ENCODE data around the gene GNG8. TPM values are rescaled to one million over a fixed set of nuclear protein-coding genes. Genes with fewer than 3 reads are reported as not detected.

The GNG8 gene
- total and polyA plus RNA-seq, 2 of the 13 experiments (the other 11 are each of a cell fraction or from before 2014, with no cell fraction given): not detected

- Histone ChIP-seq H3K4me1 (ENCODE audit: insufficient read depth, low read length) (peaks cover 37% of the 10 kb centered on the region), H3K9ac (ENCODE audit: insufficient read depth, low read depth, low read length) (peak overlapping the region; percentile 97), H3K36me3 (replicated peaks in 1 of 2; ENCODE audit: control insufficient read depth in 1 of 2, insufficient read depth in 2 of 2, low read length in 2 of 2) (peaks cover 21 to 33% of the 10 kb centered on the region in 2 experiments; a peak in 4 of 5 replicates), H2AFZ (ENCODE audit: low read length) (no peak overlapping the region), H3K4me3 (replicated peaks in 1 of 3; ENCODE audit: insufficient read depth in 1 of 3, low read depth in 2 of 3, low read length in 3 of 3) (peak overlapping the region; percentile 94 to 100 (median 98)), H3K27me3 (ENCODE audit: control insufficient read depth in 1 of 2, insufficient read depth in 2 of 2, low read length in 2 of 2) (no peaks in the 10 kb centered on the region; a peak in 1 of 5 replicates), H3K4me2 (ENCODE audit: low read depth, low read length) (peak overlapping the region; percentile 92), H4K20me1 (ENCODE audit: insufficient read depth, low read length) (peaks cover 15% of the 10 kb centered on the region; the same call in 1 of the 2 replicates), H3K79me2 (ENCODE audit: insufficient read depth, low read length) (peaks cover 40% of the 10 kb centered on the region), H3K27ac (ENCODE audit: extremely low read length, insufficient read depth, low read length) (peak overlapping the region; percentile 90), H3K9me3 (ENCODE audit: low read length) (peaks cover 9% of the 10 kb centered on the region; the same call in 1 of the 2 replicates)
- ChIA-PET POLR2A (interaction anchor here (0.9 to 2.2 kb wide), 7 partner anchors 8 to 834 kb away, joined by 3 to 12 read pairs (median 7); partner anchors contain the start of genes DACT3 and SIX5), CTCF (ENCODE audit: low intra/inter-chr PET ratio, low total read pairs) (no interaction called here)
- 13% methylated on average over 2 of the region's 2 CpGs for WGBS (ENCODE audit: low lambda C conversion rate)
- no TSS peak for BruUV-seq (replicated peaks)
- DNase-seq (ENCODE audit: low spot score) (peak; percentile 85), ATAC-seq (no peak; the same call in 2 of the 3 replicates), FAIRE-seq (peak; percentile 82)
- in situ Hi-C loops (cut with HindIII; ENCODE audit: extremely low pct_ligation_motif_present, low pct_unique_long_range_greater_than_20kb): no loop called here
- intact Hi-C loops (cut with micrococcal nuclease; ENCODE audit: unreplicated experiment): no loop called here
- TF ChIP-seq CHD4 (IDR thresholded peaks at IDR 0.05; ENCODE audit: borderline replicate concordance, low read length) (0 out of 2 replicates have a peak, but pooled peaks have one; percentile 52), ZBTB7B (CRISPR knock-in tag; IDR thresholded peaks at IDR 0.05) (peak; percentile 56; the same call in 1 of the 2 replicates), ZNF335 (CRISPR knock-in tag; IDR thresholded peaks at IDR 0.05) (peak; percentile 56; the same call in 1 of the 2 replicates), ZNF569 (CRISPR knock-in tag; IDR thresholded peaks at IDR 0.05; ENCODE audit: borderline replicate concordance) (no peak), HIVEP1 (CRISPR knock-in tag; IDR thresholded peaks at IDR 0.05) (no peak), HOMEZ (CRISPR knock-in tag; IDR thresholded peaks at IDR 0.05; ENCODE audit: low read depth) (0 out of 2 replicates have a peak, but pooled peaks have one; percentile 14), RBM39 (IDR thresholded peaks at IDR 0.05; ENCODE audit: low read depth, low read length, poor library complexity, severe bottlenecking) (no peak), ZNF556 (CRISPR knock-in tag; IDR thresholded peaks at IDR 0.05; ENCODE audit: borderline replicate concordance) (peak; percentile 54; the same call in 1 of the 2 replicates), HNF4A (CRISPR knock-in tag; IDR thresholded peaks at IDR 0.05) (peak; percentile 98), ZNF350 (CRISPR knock-in tag; IDR thresholded peaks at IDR 0.05; ENCODE audit: borderline replicate concordance, low read depth) (peak; percentile 71), HOXA3 (CRISPR knock-in tag; IDR thresholded peaks at IDR 0.05) (no peak; the same call in 1 of the 2 replicates), IRF2 (CRISPR knock-in tag; IDR thresholded peaks at IDR 0.05) (peak; percentile 98), CSRNP1 (CRISPR knock-in tag; IDR thresholded peaks at IDR 0.05) (0 out of 2 replicates have a peak, but pooled peaks have one; percentile 35), CC2D1A (CRISPR knock-in tag; IDR thresholded peaks at IDR 0.05) (no peak)
- TF ChIP-seq, protein P1, sequence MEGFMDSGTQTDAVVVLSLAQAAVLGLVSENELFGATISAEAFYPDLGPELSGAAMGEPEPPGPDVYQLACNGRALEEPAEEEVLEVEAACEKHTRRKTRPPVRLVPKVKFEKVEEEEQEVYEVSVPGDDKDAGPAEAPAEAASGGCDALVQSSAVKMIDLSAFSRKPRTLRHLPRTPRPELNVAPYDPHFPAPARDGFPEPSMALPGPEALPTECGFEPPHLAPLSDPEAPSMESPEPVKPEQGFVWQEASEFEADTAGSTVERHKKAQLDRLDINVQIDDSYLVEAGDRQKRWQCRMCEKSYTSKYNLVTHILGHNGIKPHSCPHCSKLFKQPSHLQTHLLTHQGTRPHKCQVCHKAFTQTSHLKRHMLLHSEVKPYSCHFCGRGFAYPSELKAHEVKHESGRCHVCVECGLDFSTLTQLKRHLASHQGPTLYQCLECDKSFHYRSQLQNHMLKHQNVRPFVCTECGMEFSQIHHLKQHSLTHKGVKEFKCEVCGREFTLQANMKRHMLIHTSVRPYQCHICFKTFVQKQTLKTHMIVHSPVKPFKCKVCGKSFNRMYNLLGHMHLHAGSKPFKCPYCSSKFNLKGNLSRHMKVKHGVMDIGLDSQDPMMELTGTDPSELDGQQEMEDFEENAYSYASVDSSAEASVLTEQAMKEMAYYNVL (CRISPR knock-in tag; IDR thresholded peaks at IDR 0.05; ENCODE audit: borderline replicate concordance): peak; percentile 36; the same call in 1 of the 2 replicates
Observed at GRCh38 chr19:46603195-46603637, 32.8 kb downstream of the GNG8 start.
